Measurements from ENCODE around the gene CACNA1E.
A peak's percentile ranks its signal among the peaks of the same experiment; 100 is the strongest.

CACNA1E gene

DNA sequence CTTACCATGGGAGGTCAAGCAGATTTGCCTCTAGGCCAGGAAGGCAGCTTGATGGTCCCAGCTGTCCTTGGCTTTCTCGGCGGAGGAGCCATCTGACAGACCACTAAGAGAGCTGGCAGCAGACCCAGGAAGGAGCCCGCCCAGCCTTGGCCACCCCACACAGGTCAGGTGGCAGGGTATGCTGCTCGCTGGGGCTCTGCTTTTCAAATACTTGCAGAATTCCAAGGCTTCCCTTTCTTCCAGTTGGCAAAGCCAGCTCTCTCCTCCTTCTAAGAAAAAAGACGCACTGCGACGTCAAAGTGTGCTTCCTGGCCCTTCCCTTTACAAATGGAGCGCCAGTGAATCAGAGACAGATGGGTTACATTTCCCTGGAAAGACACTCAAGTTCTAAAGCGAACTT, 229.4 kb downstream of the CACNA1E start:
- DNase-seq, result peak; percentile 32

DNA sequence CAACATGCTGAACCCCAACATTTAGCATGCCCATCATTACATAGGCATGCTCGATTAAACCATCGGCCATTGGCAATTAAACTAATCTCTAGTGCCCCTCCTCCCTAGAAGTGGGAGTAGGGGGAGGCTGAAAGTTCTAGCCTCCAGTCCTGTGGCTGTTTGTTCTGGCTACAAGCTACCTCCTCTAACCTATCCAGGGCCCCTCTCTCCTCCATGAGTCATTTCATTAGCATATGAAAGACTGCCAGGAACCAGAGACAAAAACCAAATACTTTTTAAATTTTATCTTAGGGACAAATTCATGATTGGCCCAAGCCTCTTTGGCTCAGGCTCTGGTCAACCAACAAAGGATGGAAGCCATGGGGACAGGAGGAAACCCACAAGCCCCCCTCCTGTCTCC, 231.1 kb downstream of the CACNA1E start:
- no peak for DNase-seq

DNA sequence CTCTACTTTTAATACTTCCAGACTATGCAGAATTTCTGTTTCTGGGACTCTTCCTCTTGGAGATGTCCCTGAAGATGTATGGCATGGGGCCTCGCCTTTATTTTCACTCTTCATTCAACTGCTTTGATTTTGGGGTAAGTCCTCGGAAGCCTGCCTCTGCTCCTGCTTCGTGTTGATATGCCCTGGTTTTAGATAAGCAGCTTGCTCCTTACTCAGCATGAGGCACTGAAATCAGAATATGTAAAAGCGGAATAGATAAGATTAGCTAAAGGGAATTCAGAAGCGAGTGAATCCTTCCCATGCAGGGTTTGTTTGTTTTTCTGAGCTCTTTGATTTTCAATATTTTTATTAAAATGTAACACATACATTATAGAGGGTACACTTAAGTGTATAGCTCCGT, 234.7 kb downstream of the CACNA1E start:
- no peak for DNase-seq

DNA sequence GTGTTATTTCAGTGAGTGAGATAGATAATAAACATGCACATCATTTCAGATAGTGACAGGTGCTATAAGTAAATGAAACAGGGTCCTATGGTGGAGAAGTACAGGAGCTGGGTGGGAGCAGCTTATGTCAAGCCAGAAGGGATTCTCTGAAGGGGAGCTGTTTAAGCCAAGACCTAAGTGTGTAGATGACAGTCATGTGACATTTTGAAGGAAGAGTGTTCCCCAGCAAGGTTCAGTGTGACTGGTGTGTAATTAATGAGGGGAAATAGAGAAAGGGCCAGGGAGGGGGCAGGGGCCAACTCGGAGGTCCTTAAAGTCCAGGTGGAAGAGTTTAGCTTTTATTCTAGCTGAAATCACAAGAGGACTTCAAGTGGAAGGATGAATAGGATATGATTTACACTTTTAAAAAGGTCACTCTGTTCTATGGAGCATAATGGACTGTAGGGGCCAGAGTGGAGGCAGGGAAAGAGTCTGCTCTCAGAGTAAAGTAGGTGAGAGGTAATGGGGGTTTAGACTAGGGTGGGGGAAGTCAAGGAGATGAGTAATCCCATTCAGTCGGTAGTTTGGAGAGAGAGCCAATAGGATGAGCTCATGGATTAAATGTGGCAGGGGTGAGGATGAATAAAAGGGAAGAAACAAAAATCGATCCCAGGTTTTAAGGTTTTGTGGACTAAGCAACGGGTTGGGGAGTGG, 243.1 kb downstream of the CACNA1E start:
- no peak for DNase-seq

DNA sequence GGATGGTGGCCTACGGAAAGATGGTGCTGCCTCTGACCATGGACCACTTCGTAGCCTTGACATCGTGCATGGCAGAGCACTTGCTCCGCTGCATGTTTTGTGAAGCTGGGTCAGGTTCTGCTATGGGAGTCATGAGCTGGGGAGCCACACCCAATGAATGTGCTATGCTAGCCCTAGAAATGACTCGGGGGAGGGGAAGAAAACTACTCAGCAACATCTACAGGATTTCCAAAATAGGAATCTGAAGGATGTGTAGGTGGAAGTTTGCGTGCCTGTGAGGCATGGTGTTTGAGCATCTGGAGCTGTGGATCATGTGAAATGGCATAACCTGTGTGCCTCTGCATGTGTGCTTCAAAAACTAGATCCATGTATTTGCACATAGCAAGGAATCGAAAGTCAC, 247.3 kb downstream of the CACNA1E start:
- DNase-seq, result no peak

DNA sequence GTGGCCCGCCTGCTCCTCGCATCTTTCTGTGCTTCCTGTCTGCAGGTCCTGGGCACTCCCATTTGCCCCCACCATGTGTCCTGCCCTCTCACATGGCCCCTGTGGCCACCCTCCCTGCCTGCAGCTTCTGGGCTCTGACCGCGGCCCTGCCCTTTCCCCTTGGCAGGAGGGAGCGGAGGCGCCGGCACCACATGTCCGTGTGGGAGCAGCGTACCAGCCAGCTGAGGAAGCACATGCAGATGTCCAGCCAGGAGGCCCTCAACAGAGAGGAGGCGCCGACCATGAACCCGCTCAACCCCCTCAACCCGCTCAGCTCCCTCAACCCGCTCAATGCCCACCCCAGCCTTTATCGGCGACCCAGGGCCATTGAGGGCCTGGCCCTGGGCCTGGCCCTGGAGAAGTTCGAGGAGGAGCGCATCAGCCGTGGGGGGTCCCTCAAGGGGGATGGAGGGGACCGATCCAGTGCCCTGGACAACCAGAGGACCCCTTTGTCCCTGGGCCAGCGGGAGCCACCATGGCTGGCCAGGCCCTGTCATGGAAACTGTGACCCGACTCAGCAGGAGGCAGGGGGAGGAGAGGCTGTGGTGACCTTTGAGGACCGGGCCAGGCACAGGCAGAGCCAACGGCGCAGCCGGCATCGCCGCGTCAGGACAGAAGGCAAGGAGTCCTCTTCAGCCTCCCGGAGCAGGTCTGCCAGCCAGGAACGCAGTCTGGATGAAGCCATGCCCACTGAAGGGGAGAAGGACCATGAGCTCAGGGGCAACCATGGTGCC, 249.1 kb downstream of the CACNA1E start:
- no peak for DNase-seq

DNA sequence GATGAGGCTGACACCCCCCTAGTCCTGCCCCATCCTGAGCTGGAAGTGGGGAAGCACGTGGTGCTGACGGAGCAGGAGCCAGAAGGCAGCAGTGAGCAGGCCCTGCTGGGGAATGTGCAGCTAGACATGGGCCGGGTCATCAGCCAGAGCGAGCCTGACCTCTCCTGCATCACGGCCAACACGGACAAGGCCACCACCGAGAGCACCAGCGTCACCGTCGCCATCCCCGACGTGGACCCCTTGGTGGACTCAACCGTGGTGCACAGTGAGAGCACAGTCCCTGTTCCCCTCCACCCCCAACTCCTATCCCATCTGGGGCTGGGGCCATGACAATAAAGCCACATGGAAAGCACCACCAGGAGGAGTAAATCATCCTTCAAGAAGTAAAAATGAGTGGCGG, 250.2 kb downstream of the CACNA1E start:
- DNase-seq, result no peak

DNA sequence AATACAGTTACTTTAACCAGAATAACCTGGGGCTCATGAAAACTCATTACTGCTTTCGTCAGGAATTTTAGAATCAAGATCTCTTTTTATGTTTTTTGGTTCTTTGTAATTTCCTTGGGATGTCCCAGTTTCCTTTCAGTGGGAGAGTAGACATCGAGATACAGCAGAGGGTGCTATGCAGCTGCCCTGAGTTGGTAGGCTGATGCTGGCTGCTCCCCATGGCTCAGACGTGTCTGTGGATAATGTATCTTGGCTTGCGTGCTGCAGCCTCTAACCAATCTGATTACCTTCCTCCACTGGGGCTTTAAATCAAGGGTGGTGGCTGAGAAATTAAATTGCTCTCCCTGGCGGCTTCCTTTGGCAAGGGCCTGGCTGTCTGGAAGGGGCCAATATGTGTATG, 253.7 kb downstream of the CACNA1E start:
- DNase-seq, result no peak

DNA sequence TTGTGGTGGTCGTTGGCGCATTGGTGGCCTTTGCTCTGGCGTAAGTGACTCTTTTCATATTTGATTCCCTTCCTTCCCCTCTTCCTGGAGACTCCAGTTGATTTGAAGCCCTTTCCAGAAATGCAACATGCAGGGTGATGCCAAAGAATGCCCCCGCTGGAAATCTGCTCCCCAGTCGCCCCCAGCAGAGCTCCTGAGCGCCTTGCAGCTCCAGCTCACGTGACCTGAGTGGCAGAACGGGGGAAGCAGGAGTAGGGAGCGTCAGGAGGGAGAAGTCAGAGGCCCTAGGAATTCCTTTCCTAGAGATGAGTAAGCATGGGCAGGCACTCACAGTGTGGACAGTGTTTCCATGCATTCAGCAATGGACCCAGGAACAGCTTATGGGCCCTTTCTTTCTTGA, 255.9 kb downstream of the CACNA1E start:
- no peak for DNase-seq

DNA sequence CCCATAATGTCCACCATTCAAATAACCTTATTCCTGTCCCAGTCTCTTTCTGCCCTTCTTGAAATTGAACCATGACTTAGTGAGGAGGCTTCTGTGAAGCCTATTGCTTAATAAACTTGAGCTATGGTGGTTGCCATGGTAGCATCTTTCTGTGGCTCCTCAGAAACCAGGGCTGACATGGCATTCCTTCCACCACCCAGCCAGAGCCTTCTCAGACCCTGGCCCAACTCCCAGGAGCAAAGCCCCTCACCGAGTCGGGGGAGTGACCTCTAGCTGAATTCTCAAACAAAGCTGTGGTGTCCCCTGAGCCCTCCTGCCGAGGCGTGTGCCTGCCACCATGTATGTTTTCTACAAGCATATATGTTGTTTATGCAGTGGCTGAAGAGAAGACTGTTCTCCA, 259.1 kb downstream of the CACNA1E start:
- DNase-seq, result peak; percentile 30

DNA sequence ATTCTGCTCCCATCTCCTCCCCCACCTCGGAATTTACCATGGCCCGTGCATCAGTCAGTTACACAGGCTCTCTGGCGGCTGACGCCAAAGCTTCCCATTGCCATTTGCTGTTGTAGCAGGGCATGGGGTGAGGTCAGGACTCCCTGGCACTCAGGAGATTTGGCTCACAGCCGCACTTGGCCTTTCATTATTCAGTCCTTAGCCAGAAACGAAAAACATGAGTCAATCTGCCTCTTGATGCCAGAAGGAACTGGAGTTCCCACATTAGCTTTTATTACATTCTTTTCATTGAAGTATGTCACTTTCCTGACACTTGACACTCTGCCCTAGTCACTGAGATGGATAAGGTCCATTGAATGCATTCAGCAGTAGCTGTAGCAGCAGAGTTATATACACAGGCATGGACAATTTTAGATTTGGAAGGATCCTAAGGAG, 260.6 kb downstream of the CACNA1E start:
- no peak for DNase-seq

DNA sequence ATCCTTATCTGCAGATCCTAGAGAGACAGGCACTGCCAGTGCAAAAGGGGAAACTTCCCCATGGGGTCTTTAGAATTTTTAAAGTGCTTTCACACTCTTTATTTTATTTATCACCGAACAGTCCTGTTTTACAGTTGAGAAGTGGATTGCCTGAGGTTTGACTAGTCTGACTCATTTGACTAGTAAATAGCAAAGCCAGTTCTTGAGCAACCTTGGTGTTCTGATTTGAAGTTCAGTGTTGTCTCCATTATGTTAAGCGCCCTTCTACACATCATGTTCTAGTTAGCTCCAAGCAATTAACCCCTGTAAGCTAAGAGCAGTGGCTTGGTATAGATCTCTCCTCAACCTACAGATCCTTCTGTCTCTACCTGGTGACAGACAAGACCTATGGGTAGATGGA, 262.9 kb downstream of the CACNA1E start:
- DNase-seq, result no peak

DNA sequence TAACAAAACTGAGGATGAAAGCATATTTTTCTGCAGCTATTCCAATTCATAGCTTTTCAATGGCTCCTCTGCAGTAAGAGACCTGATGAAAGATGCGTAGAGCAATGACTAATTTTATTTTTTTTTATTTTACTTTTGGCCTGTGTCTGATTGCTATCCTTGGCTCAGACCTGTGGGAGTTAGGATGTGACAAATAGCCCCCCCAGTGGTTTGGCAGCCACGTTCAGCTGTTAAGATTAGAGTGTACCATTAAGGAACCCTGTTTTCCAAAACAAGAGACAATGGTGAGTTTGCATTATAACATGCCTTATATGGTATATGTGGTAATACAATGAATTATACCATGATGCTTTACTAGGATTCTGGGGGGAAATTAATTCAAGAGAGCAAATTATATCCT, 264.7 kb downstream of the CACNA1E start:
- no peak for DNase-seq

DNA sequence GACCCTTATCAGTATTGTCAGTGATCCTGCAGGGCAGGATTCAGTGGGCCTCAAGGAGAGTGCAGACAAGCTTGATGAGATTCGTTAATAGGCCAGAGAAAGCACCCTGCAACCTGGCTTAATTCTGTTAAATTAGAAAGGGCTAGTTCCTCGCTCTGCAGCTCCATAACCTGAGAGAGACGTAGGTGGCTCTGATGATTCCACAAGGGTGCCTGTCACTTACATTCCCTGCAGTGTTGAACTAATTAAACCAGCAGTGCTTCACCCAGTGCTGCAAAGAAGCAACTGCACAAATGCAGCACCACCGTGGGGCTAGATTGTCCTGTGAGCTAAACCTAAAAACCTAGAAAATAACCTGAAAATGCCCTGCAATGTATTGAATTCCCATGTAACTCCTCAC, 270.8 kb downstream of the CACNA1E start:
- DNase-seq, result no peak

DNA sequence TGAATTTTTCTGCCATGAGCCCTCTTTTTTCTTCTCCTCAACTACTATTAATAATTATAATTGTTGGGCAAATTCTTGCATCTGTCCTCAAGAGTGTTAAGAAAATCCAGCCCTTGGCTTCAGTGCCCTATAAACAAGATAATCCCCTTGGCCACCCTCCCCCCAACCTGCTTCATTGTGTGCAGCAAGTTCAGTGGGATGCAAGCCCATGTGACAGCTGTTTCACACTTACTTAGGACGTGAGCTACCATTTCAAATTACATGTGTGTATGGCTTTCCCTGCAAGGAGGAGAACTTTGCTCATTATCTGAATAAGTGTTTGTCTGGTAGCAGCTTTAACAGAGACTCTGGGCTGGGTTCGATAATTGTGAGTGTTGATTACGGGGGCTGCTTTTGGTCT, 276.2 kb downstream of the CACNA1E start:
- DNase-seq, result peak; percentile 36

DNA sequence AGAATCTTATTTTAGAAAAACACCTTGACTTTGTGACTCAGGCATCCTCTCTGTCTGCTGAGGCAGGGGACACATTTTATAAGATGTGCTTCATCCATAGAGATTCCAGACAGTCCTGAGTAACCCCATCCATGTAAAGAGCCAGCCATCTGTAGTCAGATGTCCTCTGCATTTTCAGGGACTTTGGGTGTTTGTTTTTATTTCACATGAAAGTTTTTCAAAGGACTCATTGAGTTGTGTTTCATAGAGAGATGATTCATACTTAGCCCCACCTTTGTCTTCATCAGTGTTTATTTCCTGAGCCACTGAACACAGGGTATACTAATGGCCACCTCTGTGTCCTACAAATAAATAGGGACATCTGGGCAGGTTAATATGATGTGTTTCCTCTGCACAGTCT, 280.4 kb downstream of the CACNA1E start:
- no peak for DNase-seq

DNA sequence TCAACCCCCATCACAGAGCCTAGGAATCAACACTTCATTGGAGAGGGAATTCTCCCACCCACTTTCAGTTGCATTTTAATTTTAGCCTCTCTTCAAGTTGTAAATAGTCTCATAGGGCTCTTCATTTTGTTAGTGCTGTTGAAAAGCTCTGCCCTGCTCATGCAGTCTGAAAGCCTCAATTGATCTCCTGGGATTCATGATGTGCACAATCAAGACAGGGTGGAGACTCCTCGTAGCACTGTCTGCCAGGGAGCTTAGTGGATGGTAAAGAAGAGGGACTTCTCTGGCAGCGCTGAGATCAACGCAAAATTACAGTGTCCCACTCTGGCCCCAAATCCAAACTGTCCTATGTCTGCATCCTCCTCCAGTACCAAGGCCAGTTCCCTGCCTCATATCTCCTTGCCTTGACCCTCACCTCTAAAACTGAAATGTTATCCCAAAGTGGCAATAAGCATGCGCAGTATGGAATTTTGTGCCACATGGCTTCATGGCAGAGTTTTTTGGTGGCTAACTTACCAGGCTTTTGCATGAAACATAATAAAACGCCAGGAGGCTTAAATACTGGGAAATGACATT, 282.2 kb downstream of the CACNA1E start:
- no peak for DNase-seq

DNA sequence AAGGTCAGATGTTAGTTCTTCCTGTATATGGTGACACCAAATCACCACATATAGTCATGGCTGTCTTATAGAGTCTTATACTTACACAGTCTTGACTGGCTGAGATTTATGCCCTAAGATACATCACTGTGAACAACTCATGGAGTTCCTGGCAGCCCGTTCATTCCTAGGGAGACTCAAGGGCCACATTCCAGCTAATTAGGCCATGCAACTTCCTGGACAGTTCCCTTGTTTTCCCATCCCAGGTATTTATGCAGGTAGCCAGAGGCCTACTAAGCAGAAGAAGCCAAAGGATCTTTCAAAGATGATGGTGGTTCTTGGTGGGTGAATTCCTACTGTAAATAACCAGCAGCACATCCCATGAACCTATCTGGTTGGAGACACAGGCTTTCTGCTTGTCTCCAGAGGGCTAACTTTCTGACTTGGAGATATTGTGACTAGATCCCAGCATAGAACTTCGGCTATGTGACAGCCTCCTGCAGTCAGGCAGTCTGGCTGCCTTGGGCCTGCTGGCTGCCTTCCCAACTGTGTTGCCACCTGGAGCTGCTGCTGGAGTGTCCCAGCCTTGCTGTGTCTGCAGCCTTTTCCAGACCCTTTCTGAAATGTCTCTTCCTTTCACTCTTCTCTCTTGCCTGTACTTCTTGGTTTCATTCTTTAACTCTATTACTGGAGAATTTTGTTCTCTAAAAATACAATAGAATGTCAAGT, 283.8 kb downstream of the CACNA1E start:
- DNase-seq, result no peak

DNA sequence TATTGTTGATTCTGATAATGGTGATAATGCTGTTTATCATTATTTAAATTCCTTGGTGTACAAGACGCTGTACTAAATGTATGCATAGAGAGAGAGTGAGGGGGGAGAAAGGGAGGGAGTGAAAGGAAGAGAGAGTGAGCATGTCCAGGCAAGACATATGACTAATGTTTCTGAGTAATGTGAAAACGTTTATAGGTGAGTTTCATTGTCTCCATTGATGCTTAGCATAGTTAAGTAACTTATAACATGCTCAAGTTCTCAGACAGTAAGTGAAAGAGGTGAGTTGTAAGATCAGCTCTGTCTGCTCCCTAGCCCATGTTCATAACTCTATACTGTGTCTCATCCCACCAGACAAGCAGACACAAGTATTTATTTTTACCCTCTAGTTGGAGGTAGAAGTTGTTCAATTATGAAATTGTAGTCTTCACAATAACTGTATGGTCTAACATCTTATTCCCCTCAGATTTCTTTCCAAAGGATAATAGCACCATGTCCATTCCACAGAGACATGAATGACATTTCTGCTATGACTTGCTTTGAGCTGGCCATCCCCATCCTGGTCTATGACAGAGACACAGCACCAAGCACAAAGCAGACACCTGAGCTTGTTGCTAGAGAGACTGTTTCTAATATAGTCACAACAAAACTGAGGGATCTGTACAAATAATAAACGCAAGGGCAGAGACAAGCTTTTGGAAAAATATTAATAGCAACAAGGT, 285.1 kb downstream of the CACNA1E start:
- no peak for DNase-seq

DNA sequence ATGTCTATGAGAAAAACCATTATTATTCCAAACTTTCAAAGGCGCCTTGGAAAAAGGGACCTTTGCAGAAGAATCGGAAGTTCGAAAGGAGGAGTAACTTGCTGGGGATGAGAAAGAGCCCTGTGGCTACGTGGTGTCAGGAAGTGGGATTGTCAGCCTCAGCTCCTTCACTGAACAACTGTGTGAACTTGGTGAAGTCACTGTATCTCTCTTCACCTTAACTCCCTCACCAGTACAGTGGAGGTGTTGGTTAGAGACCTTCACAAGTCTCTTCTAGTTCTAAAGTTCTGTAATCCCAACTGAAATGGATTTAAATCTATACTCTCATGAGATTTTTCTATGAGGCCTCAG, 285.6 kb downstream of the CACNA1E start:
- no peak for DNase-seq

DNA sequence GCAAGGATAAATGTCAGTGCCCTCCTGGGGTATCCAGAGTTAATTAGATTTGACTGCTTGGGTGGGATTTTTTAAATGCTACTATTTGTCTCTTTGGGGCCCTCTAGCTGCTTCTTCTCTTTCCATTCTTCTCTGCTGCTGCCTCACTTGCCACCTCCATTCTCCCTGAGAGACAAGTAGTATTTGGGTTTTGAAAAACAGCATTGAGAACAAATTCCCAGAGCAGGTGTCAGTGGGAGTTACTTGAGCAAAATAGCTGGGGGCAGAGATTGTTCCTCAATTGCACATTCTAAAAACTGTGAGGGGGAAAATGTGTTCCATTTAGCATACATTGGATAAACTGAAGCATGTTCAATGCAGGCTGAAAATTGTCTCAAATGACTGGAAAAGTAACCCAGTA, 286.5 kb downstream of the CACNA1E start:
- DNase-seq, result no peak

DNA sequence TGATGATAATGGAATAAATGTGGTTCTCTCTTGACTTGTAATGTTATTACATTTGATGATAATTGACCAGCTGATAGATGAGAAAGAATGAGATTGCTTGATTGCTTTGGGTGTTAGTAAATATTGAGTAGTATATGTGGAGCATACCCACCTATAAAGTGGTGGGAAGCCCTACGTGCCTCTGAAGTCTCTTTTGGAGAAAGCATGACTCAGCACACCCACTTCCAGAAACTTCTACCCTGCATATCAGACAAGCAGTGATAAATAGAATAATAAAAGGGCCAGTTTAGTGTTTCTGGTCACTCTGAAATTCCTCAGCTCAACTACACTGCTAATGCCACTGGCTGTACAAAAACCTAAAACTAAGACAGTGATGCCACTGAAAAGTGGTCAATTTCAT, 289.4 kb downstream of the CACNA1E start:
- DNase-seq, result no peak

DNA sequence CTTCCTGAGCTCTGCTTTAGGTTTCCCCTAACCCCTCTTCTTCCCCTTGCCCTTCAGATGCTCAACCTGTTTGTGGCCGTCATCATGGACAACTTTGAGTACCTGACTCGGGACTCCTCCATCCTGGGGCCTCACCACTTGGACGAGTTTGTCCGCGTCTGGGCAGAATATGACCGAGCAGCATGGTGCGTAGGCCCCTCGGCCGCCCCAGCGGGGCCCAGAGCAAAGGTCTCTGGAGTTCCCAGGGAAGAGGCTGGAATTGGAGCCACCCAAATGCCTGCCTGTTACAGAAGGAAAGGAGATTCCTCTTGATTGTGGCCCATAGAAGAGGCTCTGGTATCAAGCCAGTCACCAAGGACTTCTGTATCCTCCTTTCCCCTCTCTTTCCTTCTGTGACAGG, 292.7 kb downstream of the CACNA1E start:
- no peak for DNase-seq

Measured in right hindlimb (tissue), 1 donor.